HG03175 (cell line): ENCODE results near the gene TTC7B.
"Not testable (repeated sequence)": the region's sequence is repeated elsewhere in the genome, so short reads cannot be mapped to it uniquely, and the experiment has no call there.

Experiments used
- ATAC-seq: cut with Tn5 transposase; IDR thresholded peaks from one replicate; pipeline ENCODE4 v1.9.1; 2021; ENCODE audit warnings: mild to moderate bottlenecking, moderate library complexity; ENCODE audit not compliant: unreplicated experiment

Gene TTC7B

GRCh38 chr14:90836692-90837063, 20.4 kb upstream of the TTC7B start:
- no peak for ATAC-seq

GRCh38 chr14:90831821-90832220, 15.6 kb upstream of the TTC7B start:
- no peak for ATAC-seq

GRCh38 chr14:90830931-90831701, 14.9 kb upstream of the TTC7B start:
- no peak for ATAC-seq

GRCh38 chr14:90829677-90830076, 13.4 kb upstream of the TTC7B start:
- no peak for ATAC-seq

- ATAC-seq, result peak; percentile 44
Observed at GRCh38 chr14:90828642-90829487, 12.6 kb upstream of the TTC7B start.

- peak; percentile 99 for ATAC-seq
Observed at GRCh38 chr14:90827919-90828610, 11.8 kb upstream of the TTC7B start.

GRCh38 chr14:90823542-90823941, 7.3 kb upstream of the TTC7B start:
- ATAC-seq, result not testable (repeated sequence)

GRCh38 chr14:90820958-90821357, 4.7 kb upstream of the TTC7B start:
- peak; percentile 69 for ATAC-seq

- no peak for ATAC-seq
Observed at GRCh38 chr14:90819734-90820393, 3.6 kb upstream of the TTC7B start.

- no peak for ATAC-seq
Observed at GRCh38 chr14:90818715-90819114, 2.5 kb upstream of the TTC7B start.

GRCh38 chr14:90816681-90817436, 629 bp upstream of the TTC7B start:
- no peak for ATAC-seq

GRCh38 chr14:90815572-90815821, 733 bp downstream of the TTC7B start:
- ATAC-seq, result no peak

GRCh38 chr14:90814806-90815571, 1.2 kb downstream of the TTC7B start:
- no peak for ATAC-seq

GRCh38 chr14:90813442-90813841, 2.8 kb downstream of the TTC7B start:
- ATAC-seq, result no peak

- no peak for ATAC-seq
Observed at GRCh38 chr14:90812109-90812508, 4.1 kb downstream of the TTC7B start.

- ATAC-seq, result no peak
Observed at GRCh38 chr14:90811641-90812040, 4.6 kb downstream of the TTC7B start.

- ATAC-seq, result no peak
Observed at GRCh38 chr14:90810806-90811205, 5.4 kb downstream of the TTC7B start.

GRCh38 chr14:90809530-90810312, 6.5 kb downstream of the TTC7B start:
- ATAC-seq, result no peak
